Superior temporal gyrus (tissue), 1 donor: ENCODE results near the gene CNTNAP2.
"Not testable (repeated sequence)": the region's sequence is repeated elsewhere in the genome, so short reads cannot be mapped to it uniquely, and the experiment has no call there.

ENCODE experiments used
- DNase-seq: peaks from one replicate; pipeline ENCODE4 v3.0.0-alpha.2; 2016; ENCODE audit errors: extremely low spot score

Gene CNTNAP2

GRCh38 chr7:147089608-147090007, 973.0 kb downstream of the CNTNAP2 start:
- DNase-seq, result no peak

GRCh38 chr7:147096629-147097028, 980.0 kb downstream of the CNTNAP2 start:
- no peak for DNase-seq

GRCh38 chr7:147103224-147103623, 986.6 kb downstream of the CNTNAP2 start:
- DNase-seq, result no peak

- DNase-seq, result no peak
Measured at GRCh38 chr7:147106746-147107145, 990.1 kb downstream of the CNTNAP2 start.

- DNase-seq, result not testable (repeated sequence)
Measured at GRCh38 chr7:147114525-147114924, 997.9 kb downstream of the CNTNAP2 start.

GRCh38 chr7:147136352-147136751, 1019.8 kb downstream of the CNTNAP2 start:
- DNase-seq, result no peak

GRCh38 chr7:147145194-147145593, 1028.6 kb downstream of the CNTNAP2 start:
- no peak for DNase-seq

- no peak for DNase-seq
Measured at GRCh38 chr7:147146169-147146568, 1029.6 kb downstream of the CNTNAP2 start.

- DNase-seq, result no peak
Measured at GRCh38 chr7:147151661-147152060, 1035.1 kb downstream of the CNTNAP2 start.

GRCh38 chr7:147153571-147153970, 1037.0 kb downstream of the CNTNAP2 start:
- DNase-seq, result no peak

- DNase-seq, result no peak
Measured at GRCh38 chr7:147161405-147161804, 1044.8 kb downstream of the CNTNAP2 start.

GRCh38 chr7:147170341-147171012, 1053.9 kb downstream of the CNTNAP2 start:
- no peak for DNase-seq

GRCh38 chr7:147171013-147171391, 1054.4 kb downstream of the CNTNAP2 start:
- DNase-seq, result no peak

- no peak for DNase-seq
Measured at GRCh38 chr7:147173883-147174282, 1057.3 kb downstream of the CNTNAP2 start.

- DNase-seq, result no peak
Measured at GRCh38 chr7:147182874-147183273, 1066.3 kb downstream of the CNTNAP2 start.

GRCh38 chr7:147183276-147183675, 1066.7 kb downstream of the CNTNAP2 start:
- no peak for DNase-seq

GRCh38 chr7:147188467-147188866, 1071.9 kb downstream of the CNTNAP2 start:
- DNase-seq, result no peak

GRCh38 chr7:147193476-147193875, 1076.9 kb downstream of the CNTNAP2 start:
- no peak for DNase-seq

- DNase-seq, result no peak
Measured at GRCh38 chr7:147196481-147196880, 1079.9 kb downstream of the CNTNAP2 start.

GRCh38 chr7:147197006-147197405, 1080.4 kb downstream of the CNTNAP2 start:
- DNase-seq, result no peak

- no peak for DNase-seq
Measured at GRCh38 chr7:147199868-147200267, 1083.3 kb downstream of the CNTNAP2 start.

- DNase-seq, result no peak
Measured at GRCh38 chr7:147207988-147208387, 1091.4 kb downstream of the CNTNAP2 start.

GRCh38 chr7:147231275-147231674, 1114.7 kb downstream of the CNTNAP2 start:
- no peak for DNase-seq
